Spleen (tissue), 11 donors: ENCODE data around the gene TMEM117. TPM values are rescaled to one million over a fixed set of nuclear protein-coding genes. Genes with fewer than 3 reads are reported as not detected.
A peak's percentile ranks its signal among the peaks of the same experiment; 100 is the strongest.

Experiments
- DNase-seq: peaks from one replicate; pipeline ENCODE4 v3.0.0-alpha.2; 2020
- H3K27ac ChIP-seq, 8 donors: fragments of 200-600 bp; sonication (generic) in 7 of 8; 1 replicate in 4 of 8; 2 replicates in 4 of 8; pipeline versions ENCODE4 v1.5.0 to v1.8.0; 2016 to 2021; ENCODE audit warnings: inconsistent platforms in 4 of 8, mild to moderate bottlenecking in 4 of 8, moderate library complexity in 1 of 8
- H3K27me3 ChIP-seq, 7 donors: fragments of 200-600 bp; sonication (generic) in 6 of 7; replicated peaks in 1 of 7; 1 replicate in 4 of 7; 2 replicates in 3 of 7; pipeline versions ENCODE4 v1.5.0 to v1.8.0; 2016 to 2021; ENCODE audit warnings: inconsistent platforms in 3 of 7, mild to moderate bottlenecking in 1 of 7
- H3K36me3 ChIP-seq, 6 donors: fragments of 200-600 bp; sonication (generic) in 5 of 6; 1 replicate in 4 of 6; 2 replicates in 2 of 6; pipeline versions ENCODE4 v1.5.0 to v1.8.0; 2016 to 2021; ENCODE audit warnings: inconsistent platforms in 2 of 6
- H3K4me1 ChIP-seq, 6 donors: fragments of 200-600 bp; sonication (generic) in 5 of 6; 1 replicate in 3 of 6; 2 replicates in 3 of 6; pipeline versions ENCODE4 v1.5.0 to v1.8.0; 2016 to 2021; ENCODE audit warnings: inconsistent platforms in 3 of 6
- H3K4me3 ChIP-seq, 8 donors: fragments of 200-600 bp; sonication (generic) in 7 of 8; 1 replicate in 4 of 8; 2 replicates in 4 of 8; pipeline versions ENCODE4 v1.5.0 to v1.8.0; 2016 to 2021; ENCODE audit warnings: inconsistent platforms in 4 of 8, mild to moderate bottlenecking in 4 of 8, moderate library complexity in 2 of 8
- H3K9me3 ChIP-seq, 8 donors: fragments of 200-600 bp; sonication (generic) in 7 of 8; 1 replicate in 4 of 8; 2 replicates in 4 of 8; pipeline versions ENCODE4 v1.5.0 to v1.8.0; 2016 to 2021; ENCODE audit warnings: inconsistent platforms in 4 of 8
- CTCF ChIP-seq, 11 experiments: fragments of 200-600 bp in 7 of 11; fragments of 450-650 bp in 4 of 11; sonication (generic) in 4 of 11; IDR thresholded peaks in 8 of 11; conservative IDR thresholded peaks in 3 of 11; 1 replicate in 7 of 11; 2 replicates in 4 of 11; pipeline versions ENCODE4 v1.4.0 to v1.8.0; 2016 to 2021; ENCODE audit warnings: antibody characterized with exemption in 11 of 11, inconsistent platforms in 4 of 11, mild to moderate bottlenecking in 1 of 11
- POLR2A ChIP-seq, 3 donors: fragments of 450-650 bp; IDR thresholded peaks; one replicate each; pipeline ENCODE4 v1.5.1; 2017; ENCODE audit warnings: antibody characterized with exemption in 3 of 3, mild to moderate bottlenecking in 1 of 3
- POLR2AphosphoS5 ChIP-seq, 3 donors: sonication (generic); formaldehyde crosslinking; IDR thresholded peaks; one replicate each; pipeline ENCODE4 v1.5.1; 2017; ENCODE audit warnings: antibody characterized with exemption in 3 of 3
- WGBS, 5 donors: extraction: QIAGEN DNeasy Blood & Tissue Kit in 3 of 5; methylation state at CpG; one replicate each; pipeline versions ENCODE4 v1.1.5 to v1.1.7; 2013 to 2018; 5-methylcytosine and 5-hydroxymethylcytosine counted together
- intact Hi-C: fragments of 100-400 bp; cut with DNase I; formaldehyde crosslinking; loops from one replicate; pipeline ENCODE4 v1.15.0; 2023; ENCODE audit warnings: low total_unique reads
- polyA plus RNA-seq, 3 donors: library from polyadenylated mRNA; stranded (reverse); fragments of 200-250 nt; gene quantifications; one replicate each; pipeline ENCODE4 v1.2.1, GENCODE V29; 2013
- total RNA-seq, 7 donors: library from RNA; depleted of rRNA in 3 of 7; stranded (reverse); fragments of >200 nt in 3 of 7; fragmentation: NEBNext Ultra II Directional in 4 of 7; extraction: Animal tissue kit (Norgen Biotek cat#: 25700) in 4 of 7; gene quantifications; one replicate each; pipeline versions ENCODE4 v1.1.0 to v1.2.1, GENCODE V29; 2016 to 2021
- donor health status: healthy with polysubstance abuse.
- donor health status: DM: no; HTN: no; CAD: no; lungs with moderate emphysema.
- donor health status: DM: no; HTN: no; CAD: no.
- donor health status: Bipolar disorder and iron deficiency.
- donor health status: healthy.
- donor health status: DM: no; HTN: no; CAD: no.
- donor health status: DM: yes; HTN: yes; CAD: no.

Gene TMEM117
- total and polyA plus RNA-seq, 10 donors = 1.7 to 24.5 (median 5.0) TPM

DNA sequence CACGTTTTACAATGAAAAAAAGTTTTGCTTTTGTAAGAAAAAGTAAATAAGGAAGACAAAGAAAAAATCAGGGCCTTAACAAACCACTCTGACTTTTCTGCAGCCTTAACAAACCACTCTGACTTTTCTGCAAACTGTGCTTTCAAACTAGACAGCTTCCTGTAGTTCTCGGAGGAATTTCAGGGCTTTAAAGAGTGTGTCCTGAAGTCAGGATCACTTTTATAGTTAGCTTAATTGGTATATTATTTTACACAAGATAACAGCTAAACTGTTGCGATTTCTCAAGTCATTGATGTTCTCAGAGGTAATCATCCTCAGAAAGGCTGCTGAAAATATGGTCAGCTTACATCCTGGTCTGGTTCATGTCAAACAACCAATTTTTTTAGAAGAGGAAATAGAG is 42.2 kb downstream of the TMEM117 start:
- H3K4me3 ChIP-seq = no peak overlapping the region
- DNase-seq = no peak
- H3K27ac ChIP-seq = no peak overlapping the region
- intact Hi-C loops = no loop called here
- WGBS, 5 donors = 75 to 84% (median 81%) methylated on average over 3 of the region's 3 CpGs
- no peaks in the 10 kb centered on the region for H3K36me3 ChIP-seq
- no peaks in the 10 kb centered on the region for H3K27me3 ChIP-seq
- H3K4me1 ChIP-seq = no peaks in the 10 kb centered on the region
- TF ChIP-seq POLR2AphosphoS5 (IDR thresholded peaks at IDR 0.05) (no peak), POLR2A (IDR thresholded peaks at IDR 0.05) (no peak), CTCF (IDR thresholded peaks at IDR 0.05 in 8 of 11, conservative IDR thresholded peaks at IDR 0.05 in 3 of 11) (no peak)
- no peaks in the 10 kb centered on the region for H3K9me3 ChIP-seq

DNA sequence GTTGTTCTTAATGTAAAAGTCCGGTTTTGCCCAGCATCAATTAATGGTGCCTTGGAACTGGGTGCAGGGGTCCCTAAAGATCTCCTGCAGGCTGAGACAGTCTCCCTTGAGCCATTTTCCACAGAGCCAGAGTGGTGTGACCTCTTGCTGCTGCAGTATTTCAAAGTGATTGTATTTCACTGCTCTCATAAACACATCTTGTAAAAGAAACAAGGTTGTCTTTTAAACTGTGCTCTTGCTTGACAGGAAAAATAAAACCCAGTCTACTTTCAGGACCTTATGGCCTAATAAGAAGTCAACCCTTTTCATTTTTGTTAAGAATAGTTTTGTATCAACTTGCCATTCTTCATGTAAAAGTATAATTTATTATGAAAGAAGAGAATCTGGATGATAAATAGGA is 44.7 kb downstream of the TMEM117 start:
- DNase-seq = no peak

GRCh38 chr12:43882578-43883178 is 46.8 kb downstream of the TMEM117 start:
- H3K4me1 ChIP-seq = no peaks in the 10 kb centered on the region
- H3K36me3 ChIP-seq = no peaks in the 10 kb centered on the region
- no peak overlapping the region for H3K4me3 ChIP-seq
- 6 to 13% (median 9%) methylated on average over 2 of the region's 2 CpGs for WGBS, 5 donors
- DNase-seq = no peak
- H3K27ac ChIP-seq = no peak overlapping the region
- H3K27me3 ChIP-seq = no peaks in the 10 kb centered on the region
- TF ChIP-seq POLR2A (IDR thresholded peaks at IDR 0.05) (no peak), CTCF (IDR thresholded peaks at IDR 0.05 in 8 of 11, conservative IDR thresholded peaks at IDR 0.05 in 3 of 11) (peak; percentile 44 to 82 (median 68)), POLR2AphosphoS5 (IDR thresholded peaks at IDR 0.05) (no peak)
- no peaks in the 10 kb centered on the region for H3K9me3 ChIP-seq
- intact Hi-C loops = loop anchor here (5.0 to 10.0 kb wide), 2 partner anchors 108 to 435 kb away; no protein-coding TSS in a partner anchor

More for the DNA sequence above, 44.7 kb downstream of the TMEM117 start:
- TF ChIP-seq POLR2AphosphoS5 (IDR thresholded peaks at IDR 0.05) (no peak), CTCF (IDR thresholded peaks at IDR 0.05 in 8 of 11, conservative IDR thresholded peaks at IDR 0.05 in 3 of 11) (no peak), POLR2A (IDR thresholded peaks at IDR 0.05) (no peak)
- H3K27me3 ChIP-seq = no peaks in the 10 kb centered on the region
- no peaks in the 10 kb centered on the region for H3K9me3 ChIP-seq
- H3K36me3 ChIP-seq = no peaks in the 10 kb centered on the region
- intact Hi-C loops = loop anchor here (5.0 to 10.0 kb wide), 2 partner anchors 106 to 433 kb away; no protein-coding TSS in a partner anchor
- H3K4me1 ChIP-seq = no peaks in the 10 kb centered on the region
- WGBS, 5 donors = 64 to 90% (median 87%) methylated on average over 1 of the region's 1 CpG
- no peak overlapping the region for H3K4me3 ChIP-seq
- no peak overlapping the region for H3K27ac ChIP-seq

DNA sequence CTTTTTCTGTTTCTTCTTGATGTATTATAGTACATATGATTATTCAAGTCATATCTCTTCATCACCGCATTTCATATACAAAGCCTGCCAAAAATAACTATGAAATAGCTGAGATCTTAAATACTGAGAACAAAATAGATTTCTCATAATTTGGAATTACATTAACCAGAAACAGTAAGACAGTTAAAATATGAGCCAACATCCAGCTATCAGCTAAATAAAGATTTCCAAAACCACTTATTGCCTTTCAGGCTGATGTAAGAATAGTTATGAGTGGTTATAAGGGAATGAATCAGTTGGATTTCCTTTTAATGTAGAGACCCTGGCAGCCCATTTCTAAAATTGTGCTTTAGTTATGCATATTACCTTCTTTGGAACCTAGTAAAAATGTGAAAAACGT is 47.4 kb downstream of the TMEM117 start:
- Histone ChIP-seq H3K4me3 (no peak overlapping the region), H3K9me3 (no peaks in the 10 kb centered on the region), H3K27ac (no peak overlapping the region), H3K4me1 (no peaks in the 10 kb centered on the region), H3K36me3 (no peaks in the 10 kb centered on the region), H3K27me3 (no peaks in the 10 kb centered on the region)
- TF ChIP-seq POLR2A (IDR thresholded peaks at IDR 0.05) (no peak), POLR2AphosphoS5 (IDR thresholded peaks at IDR 0.05) (no peak), CTCF (IDR thresholded peaks at IDR 0.05 in 8 of 11, conservative IDR thresholded peaks at IDR 0.05 in 3 of 11) (no peak)
- WGBS, 5 donors = 66 to 82% (median 76%) methylated on average over 2 of the region's 2 CpGs
- no peak for DNase-seq
- intact Hi-C loops = loop anchor here (5.0 to 10.0 kb wide), 2 partner anchors 109 to 436 kb away; no protein-coding TSS in a partner anchor
